Measurements from ENCODE around the gene SUGCT. TPM values are rescaled to one million over a fixed set of nuclear protein-coding genes. Genes with fewer than 3 reads are reported as not detected.
A peak's percentile ranks its signal among the peaks of the same experiment; 100 is the strongest.

The SUGCT gene
- polyA plus RNA-seq, 1 donor = 1.3 TPM

DNA sequence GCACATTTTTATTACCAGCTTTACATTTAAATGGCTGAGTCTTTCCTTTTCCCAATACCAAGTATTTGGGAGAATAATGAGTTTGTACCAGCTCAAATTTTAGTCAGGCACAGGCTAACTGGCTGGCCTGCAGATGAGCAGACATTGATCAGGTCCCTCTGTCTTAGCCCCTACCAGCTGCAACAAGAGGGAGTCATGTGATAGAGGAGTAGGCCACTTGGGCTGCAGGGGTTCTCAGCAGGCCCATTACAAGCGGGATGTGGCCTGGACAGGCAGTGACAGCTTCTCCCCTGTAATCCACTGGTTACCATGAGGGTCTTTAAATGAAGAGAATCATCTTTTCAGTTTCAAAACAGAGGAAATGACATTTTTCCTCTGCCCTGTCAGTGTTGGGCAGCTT is 283.6 kb downstream of the SUGCT start:
- DNase-seq = no peak

DNA sequence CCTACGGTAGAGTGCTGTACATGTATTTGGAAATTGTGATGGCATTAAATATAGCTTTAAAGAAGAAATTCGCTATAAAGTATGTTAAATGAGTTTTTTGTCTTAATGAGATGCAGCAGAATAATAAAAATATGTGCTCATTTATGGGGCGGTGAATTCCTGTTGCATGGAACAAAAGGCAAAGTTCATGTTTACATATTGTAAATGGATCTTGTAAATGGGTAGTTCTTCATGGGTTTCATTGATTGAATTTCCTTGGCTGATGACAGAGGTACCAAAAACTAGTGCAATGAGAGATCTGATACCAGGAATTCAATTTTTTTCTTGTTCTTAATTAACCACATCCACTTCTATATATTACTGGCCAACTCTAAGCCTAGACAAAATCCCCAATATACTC is 284.2 kb downstream of the SUGCT start:
- no peak for DNase-seq

- DNase-seq = no peak
These were observed 285.0 kb downstream of the SUGCT start for GRCh38 chr7:40419806-40420205.

DNA sequence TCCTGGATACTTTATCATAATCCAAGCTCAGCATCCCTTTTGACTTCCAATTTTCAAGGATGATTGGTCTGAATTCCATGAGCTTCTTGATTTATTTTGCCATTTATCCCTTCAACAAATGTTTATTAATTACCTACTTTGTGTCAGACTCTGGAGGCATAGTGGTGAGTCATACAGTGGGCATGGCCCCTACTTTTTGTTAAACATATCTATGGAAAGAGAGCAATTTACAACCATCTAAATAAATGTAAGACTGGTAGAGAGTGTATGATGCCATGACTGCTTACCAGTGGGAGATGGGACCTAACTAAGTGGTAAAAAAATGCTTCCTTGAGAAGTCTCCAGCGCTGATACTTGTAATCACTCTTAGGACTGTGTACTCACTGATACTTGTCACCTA is 286.6 kb downstream of the SUGCT start:
- no peak for DNase-seq

- DNase-seq = no peak
These were observed 290.9 kb downstream of the SUGCT start for GRCh38 chr7:40425696-40426095.

GRCh38 chr7:40428421-40428820 is 293.6 kb downstream of the SUGCT start:
- DNase-seq = no peak

GRCh38 chr7:40429826-40430225 is 295.0 kb downstream of the SUGCT start:
- no peak for DNase-seq

- DNase-seq = no peak
These were observed 297.2 kb downstream of the SUGCT start for GRCh38 chr7:40432046-40432445.

DNA sequence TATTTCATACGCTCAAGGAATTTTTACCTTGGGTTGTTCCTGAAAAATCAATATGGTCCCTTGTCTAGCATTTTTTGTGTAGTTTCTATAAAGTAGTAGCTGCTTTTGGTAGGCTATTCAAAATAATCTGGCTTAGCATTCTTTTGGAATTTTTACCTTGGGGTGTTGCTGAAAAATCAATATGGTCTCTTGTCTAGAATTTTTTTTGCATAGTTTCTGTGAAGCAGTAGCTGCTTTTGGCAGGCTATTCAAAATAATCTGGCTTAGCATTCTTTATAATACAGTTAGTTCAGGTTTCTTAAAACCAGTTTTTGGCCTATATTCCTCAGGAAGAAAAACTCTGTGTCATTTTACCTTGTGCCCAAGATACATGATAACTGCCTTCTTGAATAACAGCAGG is 301.9 kb downstream of the SUGCT start:
- peak; percentile 15 for DNase-seq

GRCh38 chr7:40437498-40437897 is 302.7 kb downstream of the SUGCT start:
- peak; percentile 15 for DNase-seq

- DNase-seq = no peak
These were observed 303.3 kb downstream of the SUGCT start for GRCh38 chr7:40437936-40438634.

GRCh38 chr7:40439686-40440085 is 304.9 kb downstream of the SUGCT start:
- no peak for DNase-seq

DNA sequence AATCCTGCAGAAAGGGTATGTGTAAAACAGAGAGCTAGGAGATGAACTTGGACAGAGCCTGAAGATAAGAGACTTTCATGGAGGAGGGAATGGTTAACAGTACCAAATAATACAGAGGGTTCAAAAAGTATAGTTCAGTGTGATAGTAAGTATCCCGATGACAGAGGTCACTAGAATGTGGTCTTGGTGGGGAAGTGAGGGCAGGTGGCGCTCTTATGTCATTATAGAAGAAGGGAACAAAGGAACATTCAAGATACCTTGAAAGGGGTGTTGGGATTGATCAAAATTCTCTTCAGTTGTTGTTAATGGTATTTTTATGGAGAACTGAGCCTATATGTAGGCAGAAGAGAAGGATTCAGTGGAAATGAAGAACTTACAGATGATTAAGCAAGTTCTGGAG is 312.5 kb downstream of the SUGCT start:
- DNase-seq = no peak

- DNase-seq = no peak
These were observed 320.7 kb downstream of the SUGCT start for GRCh38 chr7:40455485-40455884.

- no peak for DNase-seq
These were observed 323.1 kb downstream of the SUGCT start for GRCh38 chr7:40457776-40458480.

GRCh38 chr7:40463446-40463845 is 328.6 kb downstream of the SUGCT start:
- peak; percentile 53 for DNase-seq

DNA sequence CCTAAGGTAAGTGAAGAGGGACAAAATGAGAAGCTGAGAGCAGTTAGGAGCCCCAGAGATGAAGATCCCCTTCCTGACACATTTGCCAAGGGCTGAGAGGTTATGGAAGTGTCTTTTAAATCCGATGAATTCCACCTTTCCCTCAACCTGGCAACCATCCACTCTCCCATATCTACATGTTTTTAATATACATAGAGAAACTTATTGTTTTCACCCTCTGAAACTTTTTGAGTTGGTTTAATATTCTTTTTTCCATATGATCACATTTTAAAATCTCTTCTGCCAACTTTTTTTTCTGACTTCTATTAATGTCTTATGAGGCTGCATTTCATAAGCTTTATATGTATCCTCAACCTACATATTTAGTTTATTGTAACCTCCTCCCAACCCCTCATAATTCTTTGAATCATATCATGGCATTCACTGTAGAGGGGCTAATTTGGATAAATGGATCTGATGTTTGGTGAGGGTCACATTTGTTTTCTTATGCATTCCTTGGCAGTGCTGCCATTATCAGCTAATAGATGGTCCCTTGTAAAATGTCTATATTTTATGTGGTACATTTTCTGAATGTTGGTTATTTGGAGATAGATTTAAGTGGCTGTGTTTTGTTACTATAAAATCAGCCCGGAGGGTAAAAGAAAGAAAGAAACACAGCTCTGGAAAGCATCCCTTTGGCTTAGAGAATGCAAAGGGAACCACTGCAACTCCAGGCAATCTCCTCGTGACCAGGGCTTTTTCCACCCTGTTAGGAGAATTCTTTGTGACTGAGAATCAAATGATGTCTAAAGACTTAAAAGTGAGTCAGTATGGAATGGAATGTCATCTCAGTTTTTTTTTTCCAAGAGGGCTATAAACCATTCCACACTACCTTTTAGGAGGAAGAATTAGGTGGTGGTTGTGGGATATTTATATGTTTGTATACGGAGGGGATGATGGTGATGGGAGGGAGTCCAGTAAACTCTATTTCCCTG is 334.4 kb downstream of the SUGCT start:
- peak; percentile 68 for DNase-seq

DNA sequence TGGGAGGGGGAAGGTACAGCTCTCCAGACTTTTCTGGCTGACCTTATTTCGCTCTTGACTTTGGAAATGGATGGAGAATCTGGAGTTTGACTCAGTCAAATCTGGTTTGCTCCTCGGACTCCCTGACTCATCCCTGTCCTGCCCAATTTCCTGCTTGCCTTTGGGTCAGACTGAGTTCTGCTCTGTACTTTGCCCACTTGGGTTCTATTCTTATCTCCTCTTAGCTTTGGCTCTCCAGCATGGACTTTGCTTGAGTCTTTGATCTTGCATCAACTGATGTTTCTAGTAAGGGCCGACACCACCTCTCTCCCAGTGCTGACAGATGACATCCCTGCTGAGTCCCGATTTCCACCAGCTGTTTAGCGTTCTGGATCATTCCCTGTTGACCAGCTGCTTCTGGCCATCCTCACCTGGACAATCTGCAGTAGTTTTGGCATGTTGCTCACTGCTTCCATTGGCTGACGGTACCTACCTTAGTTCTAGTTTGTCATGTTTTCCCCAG is 335.3 kb downstream of the SUGCT start:
- DNase-seq = peak; percentile 57

GRCh38 chr7:40470817-40471216 is 336.0 kb downstream of the SUGCT start:
- no peak for DNase-seq

- no peak for DNase-seq
These were observed 337.1 kb downstream of the SUGCT start for GRCh38 chr7:40471891-40472290.

DNA sequence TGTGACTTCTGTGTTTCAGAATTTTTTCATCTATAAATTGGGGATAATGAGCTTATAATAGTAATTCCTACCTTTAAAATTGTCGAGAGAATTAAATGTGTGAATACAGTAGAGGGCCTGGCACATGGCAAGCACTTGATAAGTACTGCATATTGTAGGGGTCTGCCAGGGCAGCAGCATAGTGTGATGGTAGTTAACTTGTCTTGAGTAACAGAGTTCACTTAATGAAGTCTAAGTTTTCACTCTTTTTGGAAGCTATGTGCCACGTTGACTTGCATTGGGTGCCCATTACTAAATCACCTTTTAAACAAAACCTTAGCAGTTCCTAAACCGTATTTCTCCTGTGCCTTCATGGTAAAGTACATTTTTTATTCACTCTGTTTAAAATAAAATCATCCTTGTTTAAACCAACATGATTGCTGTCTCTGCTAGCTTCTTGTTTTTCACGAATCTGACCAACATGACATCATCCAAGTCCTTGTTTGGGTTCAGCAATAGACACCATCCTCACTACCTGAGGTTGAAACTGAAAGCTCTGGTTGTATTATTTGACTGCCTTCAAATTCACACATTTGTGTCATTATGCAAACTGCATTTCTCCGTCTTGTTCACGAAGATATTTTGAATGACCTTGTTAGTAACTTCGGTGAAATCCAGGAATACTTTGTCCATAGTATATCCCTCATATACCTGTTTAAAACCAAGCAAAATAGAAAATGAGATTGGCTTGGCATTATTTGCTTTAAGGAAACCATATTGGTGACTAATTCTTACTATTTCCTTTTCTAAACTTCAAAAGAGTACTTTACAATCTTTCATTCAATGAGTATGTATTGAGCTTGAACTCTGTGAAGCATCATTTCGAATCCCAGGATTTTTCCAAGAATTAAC is 340.2 kb downstream of the SUGCT start:
- DNase-seq = no peak

- no peak for DNase-seq
These were observed 340.8 kb downstream of the SUGCT start for GRCh38 chr7:40475681-40475982.

Data from hindlimb muscle (tissue), 1 donor.